RWPE1 (cell line): ENCODE measurements around the gene KLHL8.
"Not testable (repeated sequence)": the region's sequence is repeated elsewhere in the genome, so short reads cannot be mapped to it uniquely, and the experiment has no call there.

ENCODE experiments used
- CTCF ChIA-PET: fragments of 350-600 bp; sonication (Branson Sonifier 250); formaldehyde crosslinking; extraction: SDS; loops from one replicate; lab custom pipeline; 2021; lab: Yijun Ruan, JAX
- POLR2A ChIA-PET: fragments of 400-600 bp; formaldehyde crosslinking; extraction: SDS; loops from one replicate; lab custom pipeline; 2020; ENCODE audit warnings: antibody characterized with exemption; ENCODE audit not compliant: low non-redundant PET; lab: Yijun Ruan, JAX
- DNase-seq: peaks from one replicate; pipeline ENCODE4 v3.0.0; 2012; ENCODE audit warnings: low spot score
- H3K27ac ChIP-seq: fragments of 450-650 bp; 2 replicates; pipeline ENCODE4 v1.5.1; 2017
- TF ChIP-seq, protein P1 (sequence below): fragments of 450-650 bp; conservative IDR thresholded peaks from 2 replicates; pipeline ENCODE4 v1.5.1; 2017; ENCODE audit warnings: low read depth, mild to moderate bottlenecking

The KLHL8 gene

DNA sequence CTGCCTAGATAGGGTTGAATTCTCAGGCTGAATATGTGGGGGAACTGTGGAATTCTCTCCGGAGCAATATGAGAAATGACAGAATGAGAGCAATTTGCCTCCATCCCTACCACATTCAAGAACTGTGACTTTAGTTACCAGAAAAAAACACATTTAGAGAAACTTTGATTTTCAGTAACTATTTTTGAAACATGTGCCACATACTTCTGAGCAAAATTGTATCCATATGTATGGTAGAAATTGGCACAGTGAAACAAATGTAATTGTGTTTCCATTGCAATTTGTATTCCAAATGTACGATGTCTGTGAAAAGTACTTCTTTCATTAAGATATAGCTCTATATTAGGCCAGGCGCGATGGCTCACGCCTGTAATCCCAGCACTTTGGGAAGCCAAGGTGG is 5.5 kb upstream of the KLHL8 start:
- ChIA-PET CTCF (interaction anchor here (0.6 kb wide), 1 partner anchor 156 kb away, joined by 3 read pairs; no protein-coding TSS in a partner anchor), POLR2A (no interaction called here)
- TF ChIP-seq, protein P1, sequence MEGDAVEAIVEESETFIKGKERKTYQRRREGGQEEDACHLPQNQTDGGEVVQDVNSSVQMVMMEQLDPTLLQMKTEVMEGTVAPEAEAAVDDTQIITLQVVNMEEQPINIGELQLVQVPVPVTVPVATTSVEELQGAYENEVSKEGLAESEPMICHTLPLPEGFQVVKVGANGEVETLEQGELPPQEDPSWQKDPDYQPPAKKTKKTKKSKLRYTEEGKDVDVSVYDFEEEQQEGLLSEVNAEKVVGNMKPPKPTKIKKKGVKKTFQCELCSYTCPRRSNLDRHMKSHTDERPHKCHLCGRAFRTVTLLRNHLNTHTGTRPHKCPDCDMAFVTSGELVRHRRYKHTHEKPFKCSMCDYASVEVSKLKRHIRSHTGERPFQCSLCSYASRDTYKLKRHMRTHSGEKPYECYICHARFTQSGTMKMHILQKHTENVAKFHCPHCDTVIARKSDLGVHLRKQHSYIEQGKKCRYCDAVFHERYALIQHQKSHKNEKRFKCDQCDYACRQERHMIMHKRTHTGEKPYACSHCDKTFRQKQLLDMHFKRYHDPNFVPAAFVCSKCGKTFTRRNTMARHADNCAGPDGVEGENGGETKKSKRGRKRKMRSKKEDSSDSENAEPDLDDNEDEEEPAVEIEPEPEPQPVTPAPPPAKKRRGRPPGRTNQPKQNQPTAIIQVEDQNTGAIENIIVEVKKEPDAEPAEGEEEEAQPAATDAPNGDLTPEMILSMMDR: no peak
- DNase-seq: no peak
- no peak overlapping the region for H3K27ac ChIP-seq

DNA sequence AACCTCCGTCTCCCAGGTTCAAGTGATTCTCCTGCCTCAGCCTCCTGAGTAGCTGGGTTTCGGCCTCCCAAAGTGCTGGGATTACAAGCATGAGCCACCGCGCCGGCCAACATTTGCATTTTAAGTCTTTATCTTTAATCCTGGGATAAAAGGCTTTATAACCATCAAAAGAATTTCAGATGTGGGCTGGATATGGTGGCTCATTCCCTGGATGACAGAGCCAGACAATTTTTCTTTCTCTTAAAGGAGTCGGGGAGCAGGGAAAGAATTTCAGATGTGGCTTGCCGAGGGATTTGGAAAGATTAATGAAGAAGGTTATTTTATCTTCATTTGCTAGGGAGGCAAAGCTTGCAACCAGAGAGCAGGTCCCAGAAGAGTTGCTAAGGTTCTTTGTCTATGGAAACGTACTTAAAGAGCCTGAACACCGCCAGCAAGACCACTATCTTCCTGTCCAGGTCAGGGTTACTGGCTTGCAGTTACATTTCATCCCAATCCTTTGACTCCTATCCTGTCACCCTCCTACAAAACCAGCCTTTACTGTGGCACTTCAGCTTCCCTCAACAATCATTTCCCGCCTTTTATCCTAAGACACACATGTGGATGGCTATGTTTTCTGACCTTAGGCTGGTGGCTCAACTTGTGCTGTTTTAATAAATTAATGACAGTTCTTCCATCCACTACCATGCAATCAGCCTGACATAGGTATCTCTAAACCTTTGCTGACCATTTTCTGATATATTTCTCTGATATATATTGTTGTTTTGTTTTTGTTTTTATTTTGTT is 3.9 kb upstream of the KLHL8 start:
- no peak overlapping the region for H3K27ac ChIP-seq
- ChIA-PET CTCF (interaction anchor here (0.6 to 1.2 kb wide), 3 partner anchors 11 to 289 kb away, joined by 3 to 5 read pairs (median 3); no protein-coding TSS in a partner anchor), POLR2A (no interaction called here)
- DNase-seq: no peak
- TF ChIP-seq, protein P1: no peak

DNA sequence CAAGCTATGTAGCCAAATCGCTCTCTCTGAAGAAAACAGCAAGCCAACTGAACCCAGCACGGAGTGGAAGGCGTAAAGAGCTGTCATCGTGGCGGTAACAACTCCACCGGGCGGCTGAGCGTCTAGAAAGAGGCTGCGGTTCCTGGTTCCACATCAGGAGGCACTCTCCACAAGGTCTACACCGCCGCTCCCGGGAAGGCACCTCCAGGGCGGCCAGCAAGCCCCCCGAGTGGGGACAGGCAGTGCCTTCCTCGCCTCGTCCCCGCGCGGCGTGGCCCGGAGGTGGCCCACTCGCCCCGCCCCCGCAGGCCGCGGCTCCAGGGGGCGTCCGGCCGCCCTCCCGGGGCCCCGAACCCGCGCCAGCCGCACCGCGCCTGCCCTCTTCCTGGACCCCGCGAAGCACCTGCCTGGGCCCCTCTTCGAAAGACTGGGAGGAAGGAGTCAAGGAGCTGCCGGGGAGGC is 755 bp downstream of the KLHL8 start:
- TF ChIP-seq, protein P1: peak; percentile 54
- DNase-seq: no peak
- ChIA-PET POLR2A (no interaction called here), CTCF (interaction anchor here (0.5 to 2.2 kb wide), 6 partner anchors 31 to 1514 kb away, joined by 3 to 6 read pairs (median 3); no protein-coding TSS in a partner anchor)
- H3K27ac ChIP-seq: peak overlapping the region; percentile 89

DNA sequence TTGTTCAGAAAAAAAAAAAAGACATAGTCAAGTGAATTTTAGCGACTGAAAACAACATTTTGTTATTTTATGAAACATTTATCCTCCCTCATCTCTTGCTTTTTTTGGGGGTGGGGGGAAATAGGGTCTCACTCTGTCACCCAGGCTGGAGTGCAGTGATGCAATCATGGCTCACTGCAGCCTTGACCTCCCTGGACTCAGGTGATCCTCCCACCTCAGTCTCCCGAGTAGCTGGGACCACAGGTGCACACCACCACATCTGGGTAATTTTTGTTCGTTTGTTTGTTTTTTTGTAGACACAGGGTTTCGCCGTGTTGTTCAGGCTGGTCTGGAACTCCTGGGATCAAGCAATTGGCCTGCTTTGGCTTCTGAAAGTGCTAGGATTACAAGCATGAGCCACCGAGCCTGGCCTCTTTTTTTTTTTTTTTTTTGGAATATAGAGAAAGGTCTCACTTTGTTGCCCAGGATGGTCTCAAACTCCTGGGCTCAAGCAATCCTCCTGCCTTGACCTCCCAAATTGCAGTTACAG is 3.1 kb downstream of the KLHL8 start:
- CTCF ChIA-PET, DNase-seq, POLR2A ChIA-PET, H3K27ac ChIP-seq: not testable (repeated sequence)

DNA sequence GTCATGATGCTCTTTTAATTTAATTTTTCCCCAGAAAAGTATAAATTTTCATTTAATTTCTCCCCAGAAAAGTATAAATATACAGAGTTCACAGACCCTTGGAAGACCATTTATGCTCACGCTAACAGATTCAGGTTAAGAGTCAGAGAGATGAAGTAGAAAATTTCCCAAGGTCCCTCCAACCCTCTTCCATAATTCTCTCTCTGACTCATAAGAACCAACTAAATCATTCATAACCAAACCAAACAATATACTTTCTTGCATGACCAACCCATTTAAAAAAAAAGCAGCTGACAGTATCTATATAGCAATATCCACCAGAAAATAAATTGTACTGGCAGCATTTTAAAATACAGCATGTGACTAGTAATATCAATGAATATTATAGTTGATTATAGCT is 3.9 kb downstream of the KLHL8 start:
- ChIA-PET CTCF (interaction anchor here (0.7 kb wide), 1 partner anchor 142 kb away, joined by 3 read pairs; no protein-coding TSS in a partner anchor), POLR2A (no interaction called here)

DNA sequence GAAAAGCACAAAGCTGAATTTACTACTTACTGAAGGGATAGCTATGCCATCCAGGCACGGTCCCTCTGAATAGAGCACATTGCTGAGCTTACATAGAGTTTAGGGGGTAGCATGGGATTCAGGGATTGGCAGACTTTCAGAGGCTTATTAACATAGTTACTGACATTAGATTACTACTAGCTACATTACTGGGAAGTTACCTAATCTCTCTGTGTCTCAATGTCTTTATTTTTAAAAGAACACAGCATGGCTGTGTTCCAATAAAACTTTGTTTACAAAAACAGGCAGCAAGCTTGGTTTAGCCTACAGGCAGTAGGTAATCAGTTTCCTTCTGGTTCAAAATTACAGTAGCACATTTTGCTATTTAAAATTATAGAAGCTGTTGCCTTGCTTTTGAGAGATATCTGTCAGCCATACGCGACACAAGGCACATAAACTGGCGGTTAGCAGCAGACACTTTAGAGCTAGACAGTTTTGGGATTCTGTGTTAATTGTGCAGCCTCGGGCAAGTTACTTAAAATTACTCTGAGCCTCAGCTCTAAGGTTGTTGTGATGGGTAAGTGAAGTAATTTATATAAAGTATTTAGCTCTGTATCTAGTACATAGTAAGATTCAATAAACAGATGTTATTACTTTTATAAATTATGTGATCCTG is 6.9 kb downstream of the KLHL8 start:
- DNase-seq: no peak
- H3K27ac ChIP-seq: no peak overlapping the region
- ChIA-PET POLR2A (no interaction called here), CTCF (interaction anchor here (0.6 kb wide), 1 partner anchor 11 kb away, joined by 3 read pairs; no protein-coding TSS in a partner anchor)
- TF ChIP-seq, protein P1: no peak

More for the DNA sequence above, 3.9 kb downstream of the KLHL8 start:
- DNase-seq: no peak
- TF ChIP-seq, protein P1: no peak
- H3K27ac ChIP-seq: no peak overlapping the region
